Measurements from ENCODE around the gene ST3GAL5.
"Not testable (repeated sequence)": the region's sequence is repeated elsewhere in the genome, so short reads cannot be mapped to it uniquely, and the experiment has no call there.

Gene ST3GAL5

GRCh38 chr2:85890522-85891176, 1.9 kb upstream of the ST3GAL5 start:
- no peak for DNase-seq

DNA sequence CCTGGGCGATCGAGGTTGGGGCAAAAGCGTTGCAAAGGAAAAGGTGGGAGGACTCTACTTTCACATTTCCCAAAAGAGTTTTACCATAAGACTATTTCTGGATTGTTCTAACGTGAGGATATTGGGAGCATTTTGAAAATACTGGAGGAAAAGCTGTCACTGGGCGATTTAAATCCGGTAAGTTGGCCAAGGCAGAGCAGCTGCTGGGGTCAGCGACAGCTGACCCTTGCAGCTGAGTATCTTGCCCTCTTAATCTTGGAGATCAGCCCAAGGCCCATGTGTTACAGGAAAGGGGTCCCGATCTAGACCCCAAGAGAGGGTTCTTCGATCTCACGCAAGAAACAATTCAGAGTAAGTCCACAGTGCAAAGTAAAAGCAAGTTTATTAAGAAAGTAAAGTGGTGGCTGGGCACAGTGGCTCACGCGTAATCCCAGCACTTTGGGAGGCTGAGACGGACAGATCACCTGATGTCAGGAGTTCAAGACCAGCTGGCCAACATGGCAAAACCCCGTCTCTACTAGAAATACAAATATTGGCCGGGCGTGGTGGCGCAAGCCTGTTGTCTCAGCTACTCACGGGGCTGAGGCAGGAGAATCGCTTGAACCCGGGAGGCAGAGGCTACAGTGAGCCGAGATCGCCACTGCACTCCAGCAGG, 964 bp upstream of the ST3GAL5 start:
- DNase-seq = no peak

- peak; percentile 48 for DNase-seq
These were observed 638 bp downstream of the ST3GAL5 start for GRCh38 chr2:85888020-85888683.

DNA sequence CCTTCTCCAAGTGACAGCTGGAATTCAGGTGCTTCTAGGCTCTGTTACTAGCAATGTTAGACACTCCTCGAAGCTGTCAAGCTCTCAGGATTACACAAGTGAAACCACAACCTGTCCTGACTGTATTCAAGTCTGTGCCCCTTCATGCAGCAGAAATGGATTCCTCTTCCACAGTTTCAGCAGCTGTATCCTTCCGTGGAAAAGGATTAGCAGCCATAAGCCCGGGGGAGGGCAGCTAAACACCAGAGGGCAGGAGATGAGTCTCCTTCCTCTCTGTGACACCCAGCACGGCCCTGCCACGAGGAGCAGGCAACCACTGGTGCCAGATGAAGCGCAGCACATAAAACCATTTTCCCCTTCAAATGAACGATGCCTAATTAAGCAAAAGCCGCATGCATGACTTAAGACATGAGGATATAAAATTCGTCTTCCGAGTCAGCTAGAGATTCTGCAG, 1.2 kb downstream of the ST3GAL5 start:
- peak; percentile 54 for DNase-seq

DNA sequence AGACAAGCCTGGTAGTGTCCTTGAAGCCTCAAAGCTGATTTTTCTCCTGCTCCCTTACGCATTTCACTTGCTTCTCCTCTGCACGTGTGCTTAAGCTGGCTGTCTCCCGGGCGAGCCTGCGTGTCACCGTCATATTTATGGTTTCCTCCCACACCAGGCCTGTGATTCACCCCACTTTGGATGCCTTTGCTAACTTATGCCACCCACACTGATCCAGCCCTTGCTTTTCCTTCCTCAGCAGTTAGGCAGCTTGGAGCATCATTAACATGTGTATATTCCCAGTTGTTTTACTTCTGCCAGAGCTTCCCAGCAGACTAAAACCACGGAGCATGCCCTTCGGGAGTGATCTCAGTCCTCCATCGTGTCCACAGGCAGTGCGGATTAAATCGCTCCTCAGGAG, 2.2 kb downstream of the ST3GAL5 start:
- DNase-seq = peak; percentile 50

DNA sequence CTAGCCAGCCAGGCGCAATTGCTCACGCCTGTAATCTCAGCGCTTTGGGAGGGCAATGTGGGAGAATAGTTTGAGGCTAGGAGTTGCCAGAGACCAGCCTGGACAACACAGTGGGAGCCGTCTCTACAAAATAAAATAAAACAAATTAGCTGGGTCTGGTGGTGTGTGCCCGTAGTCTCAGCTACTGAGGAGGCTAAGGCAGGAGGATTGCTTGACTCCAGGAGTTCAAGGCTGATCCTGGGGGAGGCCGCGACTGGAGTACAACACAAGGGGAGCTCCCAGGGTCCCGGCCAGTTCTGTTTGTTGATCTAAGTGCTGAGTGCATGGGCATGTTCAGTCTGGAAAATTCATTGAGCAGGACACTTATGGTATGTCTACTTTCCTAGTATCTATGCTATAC, 2.6 kb downstream of the ST3GAL5 start:
- no peak for DNase-seq

GRCh38 chr2:85881781-85882180, 7.0 kb downstream of the ST3GAL5 start:
- not testable (repeated sequence) for DNase-seq

GRCh38 chr2:85880716-85881328, 8.0 kb downstream of the ST3GAL5 start:
- not testable (repeated sequence) for DNase-seq

GRCh38 chr2:85878719-85879370, 9.9 kb downstream of the ST3GAL5 start:
- DNase-seq = no peak

DNA sequence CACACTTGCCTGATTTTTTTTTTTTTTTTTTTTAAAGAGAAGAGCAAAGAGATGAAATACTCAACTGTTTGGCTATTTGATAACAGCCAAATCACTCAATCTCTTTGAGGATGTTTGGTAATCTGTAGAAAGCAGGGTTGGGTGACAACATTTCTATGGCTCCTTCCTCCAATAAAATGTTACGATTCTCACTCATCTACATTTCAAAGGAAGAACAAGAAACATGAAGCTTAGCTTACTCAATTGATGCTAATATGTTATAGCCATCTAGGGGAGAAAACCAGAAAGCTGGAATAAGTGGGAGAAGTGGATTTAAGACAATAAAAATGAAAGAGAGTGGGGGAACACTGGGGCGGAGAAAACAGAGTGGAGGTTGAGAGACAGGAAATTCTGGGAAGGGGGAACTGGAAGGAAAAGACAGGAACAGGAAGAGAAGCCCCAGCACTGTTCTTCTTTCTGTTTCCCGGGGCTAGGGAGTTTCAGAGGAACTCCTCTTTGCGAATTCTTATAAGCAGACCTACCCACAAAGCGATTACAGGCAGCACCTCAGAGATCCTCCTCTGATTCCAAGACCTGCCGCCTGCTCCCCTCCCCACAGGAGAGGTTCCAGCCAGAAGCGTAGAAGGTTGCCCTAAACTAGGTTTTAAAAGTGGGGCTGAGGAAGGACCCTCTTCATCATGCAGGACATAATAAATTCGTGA, 13.3 kb downstream of the ST3GAL5 start:
- no peak for DNase-seq

- DNase-seq = no peak
These were observed 15.1 kb downstream of the ST3GAL5 start for GRCh38 chr2:85873679-85874078.

- DNase-seq = no peak
These were observed 16.1 kb downstream of the ST3GAL5 start for GRCh38 chr2:85872536-85873161.

- no peak for DNase-seq
These were observed 17.2 kb downstream of the ST3GAL5 start for GRCh38 chr2:85871494-85872164.

- no peak for DNase-seq
These were observed 20.0 kb downstream of the ST3GAL5 start for GRCh38 chr2:85868822-85869221.

- DNase-seq = no peak
These were observed 21.1 kb downstream of the ST3GAL5 start for GRCh38 chr2:85867556-85868292.

DNA sequence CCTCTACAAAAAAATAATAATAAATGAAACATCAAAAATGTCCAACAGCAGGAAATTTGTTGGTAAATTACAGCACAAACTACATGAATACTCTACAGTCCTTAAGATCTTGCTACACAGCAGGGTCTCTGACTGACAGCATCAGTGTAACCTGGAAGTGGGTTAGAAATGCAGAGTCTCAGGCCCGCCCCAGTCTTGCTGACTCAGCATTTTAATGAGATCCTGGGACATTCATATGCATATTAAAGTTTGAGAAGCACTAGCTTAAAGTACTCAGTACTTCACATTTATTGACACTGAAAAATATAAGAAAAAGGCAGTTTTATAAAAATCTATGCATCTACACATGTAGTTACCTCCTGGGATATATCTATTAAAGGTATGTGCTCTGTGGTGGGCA, 21.7 kb downstream of the ST3GAL5 start:
- DNase-seq = no peak

DNA sequence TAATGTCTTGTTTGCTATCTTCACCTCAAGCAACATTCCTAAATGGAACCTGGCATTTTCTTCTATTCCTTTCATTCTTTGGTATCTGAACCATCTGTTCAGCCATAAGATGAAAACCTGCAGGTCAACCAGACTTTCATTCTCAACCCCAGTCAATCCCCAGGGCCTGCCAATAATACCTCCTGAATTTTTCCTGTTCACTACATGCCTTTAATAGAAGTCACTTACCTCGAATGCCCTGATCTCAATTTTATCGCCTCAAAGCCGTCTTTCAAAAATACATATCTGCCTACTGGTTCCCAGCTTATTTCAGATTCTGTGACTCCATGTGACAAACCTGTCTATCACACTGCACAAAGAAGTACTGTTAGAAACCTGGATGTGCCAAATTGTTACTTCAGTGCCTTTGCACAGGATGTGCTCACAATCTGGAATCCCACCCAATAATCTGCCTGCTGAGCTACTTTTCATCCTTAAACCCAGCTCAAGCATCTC, 22.6 kb downstream of the ST3GAL5 start:
- DNase-seq = no peak

DNA sequence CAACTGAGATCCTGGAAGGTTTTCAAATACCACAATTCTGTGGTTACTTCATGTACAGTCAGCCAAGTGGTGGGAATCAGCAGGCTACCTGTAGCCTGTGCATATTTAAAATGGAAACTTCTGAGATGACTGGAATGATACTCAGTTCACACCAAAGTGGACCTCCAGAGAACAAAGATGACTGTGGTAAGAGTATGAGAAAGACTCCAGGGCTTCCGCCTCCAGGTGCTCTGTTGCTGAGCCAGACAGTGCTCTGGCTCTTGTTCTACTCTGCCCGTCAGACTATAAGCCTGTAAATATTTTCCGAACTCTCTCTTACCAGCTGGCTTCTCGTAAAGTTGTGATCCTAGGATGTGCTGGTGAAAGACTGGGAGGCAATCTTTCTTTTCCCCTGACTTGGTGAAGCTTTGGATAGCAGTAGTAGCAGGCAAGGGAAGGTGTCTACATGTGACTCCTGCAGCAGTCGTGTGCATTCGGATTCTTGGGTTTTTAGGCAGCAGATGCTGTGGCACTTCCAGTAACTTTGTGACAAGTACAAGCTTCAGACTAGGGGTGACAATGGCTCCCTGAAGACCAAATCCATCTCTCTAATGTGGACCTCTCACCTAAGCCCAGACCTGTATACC, 23.1 kb downstream of the ST3GAL5 start:
- no peak for DNase-seq

DNA sequence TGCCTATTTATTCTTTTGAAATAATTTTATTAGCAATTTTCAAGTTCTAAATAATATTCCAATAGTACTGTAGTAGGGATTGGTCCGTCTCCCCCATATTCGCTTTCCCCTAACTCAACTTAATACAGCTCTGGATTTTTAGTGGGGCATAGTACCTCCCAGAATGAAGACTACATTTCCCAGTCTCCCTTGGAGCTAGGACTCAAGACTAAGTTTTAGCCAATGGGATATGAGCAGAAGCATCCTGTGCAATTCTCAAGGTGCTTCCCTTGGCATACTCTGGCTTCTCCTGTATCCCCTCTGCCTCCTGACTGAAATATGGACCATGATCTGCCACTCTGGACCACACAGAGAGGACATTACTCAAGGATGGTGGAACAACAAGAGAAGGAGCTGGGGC, 24.1 kb downstream of the ST3GAL5 start:
- DNase-seq = no peak

DNA sequence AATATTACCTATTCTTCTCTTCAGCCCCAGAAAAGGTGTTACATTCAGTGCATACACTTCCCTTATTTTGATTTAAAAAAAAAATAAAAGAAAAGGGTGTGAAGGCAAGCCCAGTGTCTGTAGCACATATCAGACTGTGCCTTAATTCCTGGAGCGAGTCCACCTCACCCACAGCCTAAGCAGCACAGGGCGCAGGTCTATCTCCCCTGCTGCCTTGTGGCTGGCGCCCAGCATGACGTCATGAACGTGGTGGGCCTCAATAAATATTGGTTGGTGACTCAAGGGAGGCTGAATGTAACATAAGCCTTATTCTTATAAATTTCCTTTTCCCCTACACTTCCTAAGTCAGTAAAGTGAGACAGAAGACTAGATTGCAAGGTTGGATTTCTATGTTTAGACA, 26.4 kb downstream of the ST3GAL5 start:
- DNase-seq = no peak

All from left hindlimb (tissue), 1 donor.